HEK293T (cell line): ENCODE measurements around the gene LRP1-AS.

Experiments used
- CTCF ChIA-PET: fragments of 350-600 bp; formaldehyde crosslinking; extraction: SDS; loops from one replicate; lab custom pipeline; 2021; ENCODE audit warnings: antibody characterized with exemption, inconsistent platforms; lab: Yijun Ruan, JAX
- POLR2A ChIA-PET: fragments of 350-600 bp; formaldehyde crosslinking; extraction: SDS; loops from one replicate; lab custom pipeline; 2020; ENCODE audit warnings: antibody characterized with exemption, inconsistent platforms; lab: Yijun Ruan, JAX
- DNase-seq: peaks from one replicate; pipeline ENCODE4 v3.0.0; 2012; ENCODE audit warnings: mixed read lengths; ENCODE audit errors: extremely low spot score
- ARNT ChIP-seq: fragments of 450-650 bp; IDR thresholded peaks from 2 replicates; pipeline ENCODE4 v1.6.1; 2017; ENCODE audit warnings: mild to moderate bottlenecking
- BHLHE40 ChIP-seq: fragments of 450-650 bp; IDR thresholded peaks from 2 replicates; pipeline ENCODE4 v1.6.1; 2016; ENCODE audit warnings: mild to moderate bottlenecking, moderate library complexity, borderline replicate concordance
- CTBP1 ChIP-seq: fragments of 450-650 bp; IDR thresholded peaks from 2 replicates; pipeline ENCODE4 v1.6.1; 2016; ENCODE audit warnings: borderline replicate concordance
- ELF4 ChIP-seq: fragments of 450-650 bp; IDR thresholded peaks from 2 replicates; pipeline ENCODE4 v1.6.1; 2017; ENCODE audit warnings: antibody characterized with exemption
- FOXA1 ChIP-seq: fragments of 450-650 bp; IDR thresholded peaks from 2 replicates; pipeline ENCODE4 v1.6.1; 2016; ENCODE audit warnings: mild to moderate bottlenecking
- FOXK2 ChIP-seq: fragments of 450-650 bp; IDR thresholded peaks from 2 replicates; pipeline ENCODE4 v1.6.1; 2016; ENCODE audit warnings: mild to moderate bottlenecking
- FOXM1 ChIP-seq: fragments of 450-650 bp; IDR thresholded peaks from 2 replicates; pipeline ENCODE4 v1.6.1; 2017; ENCODE audit warnings: mild to moderate bottlenecking, borderline replicate concordance
- HDGF ChIP-seq: fragments of 450-650 bp; IDR thresholded peaks from 2 replicates; pipeline ENCODE4 v1.6.1; 2017; ENCODE audit warnings: antibody characterized with exemption, borderline replicate concordance
- L3MBTL2 ChIP-seq: fragments of 450-650 bp; conservative IDR thresholded peaks from 2 replicates; pipeline ENCODE4 v1.6.1; 2016; ENCODE audit warnings: mild to moderate bottlenecking
- LEF1 ChIP-seq: fragments of 450-650 bp; IDR thresholded peaks from 2 replicates; pipeline ENCODE4 v1.6.1; 2017; ENCODE audit warnings: mild to moderate bottlenecking, borderline replicate concordance
- NFRKB ChIP-seq: fragments of 450-650 bp; IDR thresholded peaks from 2 replicates; pipeline ENCODE4 v1.6.1; 2016; ENCODE audit warnings: mild to moderate bottlenecking, moderate library complexity
- PKNOX1 ChIP-seq: fragments of 450-650 bp; IDR thresholded peaks from 2 replicates; pipeline ENCODE4 v1.6.1; 2016
- SP1 ChIP-seq: fragments of 450-650 bp; IDR thresholded peaks from 2 replicates; pipeline ENCODE4 v1.6.1; 2017
- SUZ12 ChIP-seq: fragments of 450-650 bp; IDR thresholded peaks from 2 replicates; pipeline ENCODE4 v1.6.1; 2016; ENCODE audit warnings: mild to moderate bottlenecking
- TARDBP ChIP-seq: fragments of 450-650 bp; IDR thresholded peaks from 2 replicates; pipeline ENCODE4 v1.6.1; 2016
- ZNF384 ChIP-seq: fragments of 450-650 bp; IDR thresholded peaks from 2 replicates; pipeline ENCODE4 v1.6.1; 2016

The LRP1-AS gene

GRCh38 chr12:57194253-57194652 lies 46.8 kb upstream of the LRP1-AS start:
- ChIA-PET POLR2A (no interaction called here), CTCF (no interaction called here)
- TF ChIP-seq SP1 (no peak), SUZ12 (no peak), TARDBP (no peak), BHLHE40 (no peak), PKNOX1 (no peak), LEF1 (no peak), ARNT (no peak), NFRKB (no peak), L3MBTL2 (no peak), HDGF (no peak), ELF4 (no peak), FOXK2 (no peak), FOXA1 (no peak), FOXM1 (no peak), ZNF384 (no peak), CTBP1 (no peak)

DNA sequence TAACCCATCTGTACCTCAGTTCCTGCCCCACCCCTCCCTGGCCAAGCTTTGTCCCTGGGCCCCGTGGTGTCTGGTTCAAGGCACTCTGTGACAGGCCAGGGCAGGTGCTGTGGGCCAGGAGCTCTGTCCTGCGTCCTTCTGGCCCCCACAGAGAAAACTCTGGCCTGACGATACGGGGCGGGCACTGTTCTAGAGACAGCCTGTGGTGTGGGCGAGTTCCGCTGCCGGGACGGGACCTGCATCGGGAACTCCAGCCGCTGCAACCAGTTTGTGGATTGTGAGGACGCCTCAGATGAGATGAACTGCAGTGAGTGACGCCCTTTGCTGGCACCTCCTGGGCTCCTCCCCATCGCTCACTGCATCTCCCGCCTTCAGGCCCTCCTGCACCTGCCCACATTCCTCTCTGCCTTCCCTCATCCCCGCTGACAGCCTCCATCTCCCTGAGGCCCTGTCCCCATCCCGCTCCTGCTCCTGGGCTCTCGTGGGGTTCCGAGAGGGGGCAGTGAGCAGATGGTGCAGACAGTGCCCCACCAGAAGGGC lies 46.4 kb upstream of the LRP1-AS start:
- TF ChIP-seq ELF4 = no peak
- TF ChIP-seq FOXK2 = no peak
- CTCF ChIA-PET = no interaction called here
- DNase-seq = no peak
- POLR2A ChIA-PET = no interaction called here

More at GRCh38 chr12:57194253-57194652, 46.8 kb upstream of the LRP1-AS start:
- DNase-seq = no peak

- ChIA-PET CTCF (no interaction called here), POLR2A (no interaction called here)
- TF ChIP-seq TARDBP (no peak), LEF1 (no peak)
- no peak for DNase-seq
These were observed 45.5 kb upstream of the LRP1-AS start for GRCh38 chr12:57192920-57193319.

DNA sequence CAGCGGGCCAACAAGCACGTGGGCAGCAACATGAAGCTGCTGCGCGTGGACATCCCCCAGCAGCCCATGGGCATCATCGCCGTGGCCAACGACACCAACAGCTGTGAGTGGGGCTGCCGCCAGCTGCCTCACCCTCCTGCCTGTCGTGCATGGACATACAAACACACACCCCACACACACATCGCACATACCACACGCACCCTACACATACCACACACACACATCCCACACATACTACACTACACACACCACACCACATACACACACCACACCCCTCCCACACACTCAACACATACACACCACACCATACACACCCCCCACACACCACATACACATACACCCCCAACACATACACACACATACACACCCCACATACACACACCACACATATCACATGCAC lies 44.0 kb upstream of the LRP1-AS start:
- DNase-seq = no peak
- POLR2A ChIA-PET = no interaction called here
- CTCF ChIA-PET = interaction anchor here (0.9 to 1.2 kb wide), 2 partner anchors 15 to 22 kb away, joined by 3 to 4 read pairs; no protein-coding TSS in a partner anchor
- no peak for TF ChIP-seq HDGF
- TF ChIP-seq ELF4 = no peak
- no peak for TF ChIP-seq NFRKB
- no peak for TF ChIP-seq CTBP1
- no peak for TF ChIP-seq L3MBTL2
- no peak for TF ChIP-seq TARDBP

GRCh38 chr12:57190821-57191220 lies 43.4 kb upstream of the LRP1-AS start:
- ChIA-PET POLR2A (no interaction called here), CTCF (interaction anchor here (0.9 to 1.2 kb wide), 2 partner anchors 15 to 23 kb away, joined by 3 to 4 read pairs; no protein-coding TSS in a partner anchor)
- TF ChIP-seq ELF4 = no peak
- TF ChIP-seq FOXK2 = no peak
- no peak for TF ChIP-seq ARNT
- DNase-seq = no peak

GRCh38 chr12:57190037-57190436 lies 42.6 kb upstream of the LRP1-AS start:
- no peak for DNase-seq
- ChIA-PET POLR2A (interaction anchor here (0.8 kb wide), 1 partner anchor 78 kb away, joined by 3 read pairs; no protein-coding TSS in a partner anchor), CTCF (no interaction called here)
- TF ChIP-seq ARNT = no peak
- no peak for TF ChIP-seq LEF1
- TF ChIP-seq BHLHE40 = no peak
- TF ChIP-seq NFRKB = no peak
- TF ChIP-seq FOXK2 = no peak
- no peak for TF ChIP-seq SP1
- TF ChIP-seq SUZ12 = no peak
- TF ChIP-seq CTBP1 = no peak
- TF ChIP-seq FOXM1 = no peak
- no peak for TF ChIP-seq HDGF
- TF ChIP-seq FOXA1 = no peak
- no peak for TF ChIP-seq PKNOX1
- no peak for TF ChIP-seq ZNF384
- TF ChIP-seq L3MBTL2 = no peak
- no peak for TF ChIP-seq ELF4
- TF ChIP-seq TARDBP = no peak

GRCh38 chr12:57188090-57188425 lies 40.6 kb upstream of the LRP1-AS start:
- ChIA-PET POLR2A (interaction anchor here (0.6 to 1.0 kb wide), 2 partner anchors 60 to 500 kb away, joined by 3 read pairs; partner anchors contain the start of genes LRP1 and PTGES3), CTCF (interaction anchor here (0.5 to 2.9 kb wide), 2 partner anchors 13 to 129 kb away, joined by 4 to 21 read pairs; no protein-coding TSS in a partner anchor)
- no peak for DNase-seq
- no peak for TF ChIP-seq BHLHE40
- TF ChIP-seq L3MBTL2 = no peak
- no peak for TF ChIP-seq TARDBP
- TF ChIP-seq FOXA1 = no peak
- no peak for TF ChIP-seq ARNT
- TF ChIP-seq PKNOX1 = no peak
- TF ChIP-seq ELF4 = no peak
- no peak for TF ChIP-seq ZNF384
- TF ChIP-seq SUZ12 = no peak
- no peak for TF ChIP-seq HDGF
- no peak for TF ChIP-seq CTBP1
- no peak for TF ChIP-seq LEF1
- no peak for TF ChIP-seq FOXM1
- no peak for TF ChIP-seq SP1
